Neural cell (in vitro differentiated cells): ENCODE data around the gene DIS3L. TPM values are rescaled to one million over a fixed set of nuclear protein-coding genes. Genes with fewer than 3 reads are reported as not detected.
"Not testable (repeated sequence)": the region's sequence is repeated elsewhere in the genome, so short reads cannot be mapped to it uniquely, and the experiment has no call there.

Source experiments
- H2AFZ ChIP-seq: fragments of 200-600, 300-800 bp; sonication (generic), shearing (Covaris generic); 2 replicates; pipeline ENCODE4 v1.6.0; 2014; ENCODE audit warnings: low read depth, mild to moderate bottlenecking, antibody characterized with exemption, low read length, moderate library complexity
- H3F3A ChIP-seq: fragments of 200-600 bp; shearing (Covaris generic); 2 replicates; pipeline ENCODE4 v1.6.1; 2016; ENCODE audit warnings: mild to moderate bottlenecking, moderate library complexity, mixed read lengths, antibody characterized with exemption, low read length; ENCODE audit not compliant: insufficient read depth, poor library complexity, severe bottlenecking
- H3K27ac ChIP-seq: fragments of 200-600, 300-800 bp; sonication (generic), shearing (Covaris generic); 2 replicates; pipeline ENCODE4 v1.5.1; 2014; ENCODE audit warnings: mild to moderate bottlenecking, low read length, moderate library complexity
- H3K27me3 ChIP-seq: fragments of 300-800, 200-600 bp; sonication (generic), shearing (Covaris generic); 2 replicates; pipeline ENCODE4 v1.6.0; 2014; ENCODE audit warnings: mild to moderate bottlenecking, low read depth, low read length, moderate library complexity; ENCODE audit not compliant: insufficient read depth
- H3K36me3 ChIP-seq: fragments of 300-800, 200-600 bp; sonication (generic), shearing (Covaris generic); 2 replicates; pipeline ENCODE4 v1.5.1; 2014; ENCODE audit warnings: mild to moderate bottlenecking, antibody characterized with exemption, low read length, moderate library complexity; ENCODE audit not compliant: insufficient read depth
- H3K4me2 ChIP-seq: fragments of 300-800, 200-600 bp; sonication (generic), shearing (Covaris generic); 2 replicates; pipeline ENCODE4 v1.6.0; 2014; ENCODE audit warnings: mild to moderate bottlenecking, low read length
- H3K4me3 ChIP-seq: fragments of 300-800, 200-600 bp; sonication (generic), shearing (Covaris generic); 2 replicates; pipeline ENCODE4 v1.5.1; 2014; ENCODE audit warnings: mild to moderate bottlenecking, low read length, moderate library complexity
- H3K79me2 ChIP-seq: fragments of 200-600 bp; shearing (Covaris generic); replicated peaks from 2 replicates; pipeline ENCODE4 v1.6.0; 2014; ENCODE audit warnings: mild to moderate bottlenecking, low read length, moderate library complexity; ENCODE audit not compliant: insufficient read depth
- H3K9ac ChIP-seq: fragments of 300-800, 200-600 bp; sonication (generic), shearing (Covaris generic); 2 replicates; pipeline ENCODE4 v1.6.1; 2016; ENCODE audit warnings: mild to moderate bottlenecking, low read length, mixed read lengths
- H3K9me2 ChIP-seq: fragments of 200-600 bp; shearing (Covaris generic); 2 replicates; pipeline ENCODE4 v1.6.1; 2016; ENCODE audit warnings: mild to moderate bottlenecking, low read length, mixed read lengths; ENCODE audit not compliant: insufficient read depth
- H3K9me3 ChIP-seq: fragments of 200-600, 300-800 bp; sonication (generic), shearing (Covaris generic); 2 replicates; pipeline ENCODE4 v1.6.1; 2016; ENCODE audit warnings: mild to moderate bottlenecking, mixed run types, low read length, moderate library complexity, mixed read lengths
- H4K20me1 ChIP-seq: fragments of 200-600 bp; shearing (Covaris generic); 2 replicates; pipeline ENCODE4 v1.6.1; 2016; ENCODE audit warnings: mild to moderate bottlenecking, mixed run types; ENCODE audit not compliant: insufficient read depth
- CTCF ChIP-seq: fragments of 450-650 bp; IDR thresholded peaks from 2 replicates; pipeline ENCODE4 v1.5.1; 2014; ENCODE audit warnings: antibody characterized with exemption, mild to moderate bottlenecking, moderate library complexity; ENCODE audit not compliant: poor library complexity, severe bottlenecking
- EP300 ChIP-seq: fragments of 450-650 bp; conservative IDR thresholded peaks from 2 replicates; pipeline ENCODE4 v1.6.1; 2014; ENCODE audit warnings: antibody characterized with exemption, mild to moderate bottlenecking, moderate library complexity; ENCODE audit not compliant: poor library complexity, severe bottlenecking
- EZH2 ChIP-seq: fragments of 200-600, 300-800 bp; shearing (Covaris generic), sonication (generic); IDR thresholded peaks from 2 replicates; pipeline ENCODE4 v1.6.1; 2014; ENCODE audit warnings: antibody characterized with exemption, low read length, borderline replicate concordance, mild to moderate bottlenecking; ENCODE audit not compliant: insufficient read depth, poor library complexity, severe bottlenecking
- MXI1 ChIP-seq: fragments of 450-650 bp; conservative IDR thresholded peaks from 2 replicates; pipeline ENCODE4 v1.6.1; 2014; ENCODE audit warnings: antibody characterized with exemption, mild to moderate bottlenecking; ENCODE audit not compliant: poor library complexity, severe bottlenecking
- POLR2AphosphoS5 ChIP-seq: IDR thresholded peaks from 2 replicates; pipeline ENCODE4 v1.6.1; 2012
- RAD21 ChIP-seq: fragments of 450-650 bp; conservative IDR thresholded peaks from 2 replicates; pipeline ENCODE4 v1.6.1; 2014; ENCODE audit warnings: antibody characterized with exemption, mild to moderate bottlenecking, moderate library complexity
- SMC3 ChIP-seq: fragments of 450-650 bp; conservative IDR thresholded peaks from 2 replicates; pipeline ENCODE4 v1.6.1; 2014; ENCODE audit warnings: antibody characterized with exemption, mild to moderate bottlenecking, moderate library complexity; ENCODE audit not compliant: poor library complexity
- TAF1 ChIP-seq: IDR thresholded peaks from 2 replicates; pipeline ENCODE4 v1.6.1; 2012; ENCODE audit warnings: low read depth
- polyA plus RNA-seq: library from polyadenylated mRNA; depleted of rRNA; stranded (reverse); fragments of >200 nt; gene quantifications from 2 replicates; pipeline ENCODE4 v1.2.3, GENCODE V29; 2014
- TF ChIP-seq, protein P1 (sequence below): IDR thresholded peaks from 2 replicates; pipeline ENCODE4 v1.6.1; 2012; ENCODE audit warnings: borderline replicate concordance

DIS3L gene
- polyA plus RNA-seq, 1 donor from 2014 or later, result 9.9 TPM

GRCh38 chr15:66374179-66374578, 80.8 kb downstream of the DIS3L start:
- TF ChIP-seq MXI1, result no peak
- TF ChIP-seq SMC3, result no peak
- no peak for TF ChIP-seq TAF1
- no peak for TF ChIP-seq EZH2
- no peak for TF ChIP-seq EP300
- TF ChIP-seq, protein P1, sequence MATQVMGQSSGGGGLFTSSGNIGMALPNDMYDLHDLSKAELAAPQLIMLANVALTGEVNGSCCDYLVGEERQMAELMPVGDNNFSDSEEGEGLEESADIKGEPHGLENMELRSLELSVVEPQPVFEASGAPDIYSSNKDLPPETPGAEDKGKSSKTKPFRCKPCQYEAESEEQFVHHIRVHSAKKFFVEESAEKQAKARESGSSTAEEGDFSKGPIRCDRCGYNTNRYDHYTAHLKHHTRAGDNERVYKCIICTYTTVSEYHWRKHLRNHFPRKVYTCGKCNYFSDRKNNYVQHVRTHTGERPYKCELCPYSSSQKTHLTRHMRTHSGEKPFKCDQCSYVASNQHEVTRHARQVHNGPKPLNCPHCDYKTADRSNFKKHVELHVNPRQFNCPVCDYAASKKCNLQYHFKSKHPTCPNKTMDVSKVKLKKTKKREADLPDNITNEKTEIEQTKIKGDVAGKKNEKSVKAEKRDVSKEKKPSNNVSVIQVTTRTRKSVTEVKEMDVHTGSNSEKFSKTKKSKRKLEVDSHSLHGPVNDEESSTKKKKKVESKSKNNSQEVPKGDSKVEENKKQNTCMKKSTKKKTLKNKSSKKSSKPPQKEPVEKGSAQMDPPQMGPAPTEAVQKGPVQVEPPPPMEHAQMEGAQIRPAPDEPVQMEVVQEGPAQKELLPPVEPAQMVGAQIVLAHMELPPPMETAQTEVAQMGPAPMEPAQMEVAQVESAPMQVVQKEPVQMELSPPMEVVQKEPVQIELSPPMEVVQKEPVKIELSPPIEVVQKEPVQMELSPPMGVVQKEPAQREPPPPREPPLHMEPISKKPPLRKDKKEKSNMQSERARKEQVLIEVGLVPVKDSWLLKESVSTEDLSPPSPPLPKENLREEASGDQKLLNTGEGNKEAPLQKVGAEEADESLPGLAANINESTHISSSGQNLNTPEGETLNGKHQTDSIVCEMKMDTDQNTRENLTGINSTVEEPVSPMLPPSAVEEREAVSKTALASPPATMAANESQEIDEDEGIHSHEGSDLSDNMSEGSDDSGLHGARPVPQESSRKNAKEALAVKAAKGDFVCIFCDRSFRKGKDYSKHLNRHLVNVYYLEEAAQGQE, result no peak
- TF ChIP-seq POLR2AphosphoS5, result no peak
- TF ChIP-seq RAD21, result no peak
- no peak for TF ChIP-seq CTCF
- no peak overlapping the region for H3K9ac ChIP-seq
- no peaks in the 10 kb centered on the region for H3K36me3 ChIP-seq
- H3K4me3 ChIP-seq, result no peak overlapping the region
- H2AFZ ChIP-seq, result no peak overlapping the region
- H4K20me1 ChIP-seq, result no peaks in the 10 kb centered on the region
- no peaks in the 10 kb centered on the region for H3F3A ChIP-seq
- no peak overlapping the region for H3K27ac ChIP-seq
- no peak overlapping the region for H3K4me2 ChIP-seq
- no peaks in the 10 kb centered on the region for H3K27me3 ChIP-seq
- H3K9me2 ChIP-seq, result no peaks in the 10 kb centered on the region
- H3K79me2 ChIP-seq, result no peaks in the 10 kb centered on the region
- H3K9me3 ChIP-seq, result no peaks in the 10 kb centered on the region

DNA sequence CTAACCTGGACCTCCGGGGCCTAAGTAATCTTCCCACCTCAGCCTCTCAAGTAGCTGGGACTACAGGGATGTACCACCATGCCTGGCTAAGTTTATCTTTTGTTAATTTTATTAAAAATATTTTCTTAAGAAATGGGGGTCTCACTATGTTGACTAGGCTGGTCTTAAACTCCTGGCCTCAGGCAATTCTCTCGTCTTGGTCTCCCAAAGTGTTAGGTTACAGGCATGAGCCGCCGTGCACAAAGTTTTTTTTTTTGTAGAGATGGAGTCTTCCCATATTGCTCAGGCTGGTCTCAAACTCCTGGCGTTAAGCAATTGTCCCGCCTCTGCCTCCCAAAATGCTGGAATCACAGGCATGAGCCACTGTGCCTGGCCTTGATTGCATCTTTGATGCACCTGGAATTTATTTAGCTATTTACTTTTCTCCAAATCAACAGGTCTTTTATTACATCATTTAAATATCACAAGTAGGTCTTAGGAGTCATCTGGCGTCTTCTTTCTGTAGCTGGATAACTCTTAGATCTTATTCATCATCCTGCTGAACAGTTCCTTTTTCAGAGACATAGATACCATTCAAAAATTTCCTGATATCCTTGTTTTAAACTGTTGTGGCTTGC, 85.6 kb downstream of the DIS3L start:
- Histone ChIP-seq H3K9me3 (no peaks in the 10 kb centered on the region), H3K4me3 (no peak overlapping the region), H3K27ac (no peak overlapping the region), H3K36me3 (no peaks in the 10 kb centered on the region), H2AFZ (no peak overlapping the region), H3K9ac (no peak overlapping the region), H3K9me2 (no peaks in the 10 kb centered on the region), H3K79me2 (no peaks in the 10 kb centered on the region), H3K27me3 (no peaks in the 10 kb centered on the region), H4K20me1 (no peaks in the 10 kb centered on the region), H3F3A (no peaks in the 10 kb centered on the region), H3K4me2 (no peak overlapping the region)
- TF ChIP-seq, protein P1, result no peak
- TF ChIP-seq MXI1, result no peak
- no peak for TF ChIP-seq RAD21
- TF ChIP-seq TAF1, result no peak
- no peak for TF ChIP-seq POLR2AphosphoS5
- TF ChIP-seq SMC3, result no peak
- no peak for TF ChIP-seq CTCF
- no peak for TF ChIP-seq EZH2
- TF ChIP-seq EP300, result no peak

DNA sequence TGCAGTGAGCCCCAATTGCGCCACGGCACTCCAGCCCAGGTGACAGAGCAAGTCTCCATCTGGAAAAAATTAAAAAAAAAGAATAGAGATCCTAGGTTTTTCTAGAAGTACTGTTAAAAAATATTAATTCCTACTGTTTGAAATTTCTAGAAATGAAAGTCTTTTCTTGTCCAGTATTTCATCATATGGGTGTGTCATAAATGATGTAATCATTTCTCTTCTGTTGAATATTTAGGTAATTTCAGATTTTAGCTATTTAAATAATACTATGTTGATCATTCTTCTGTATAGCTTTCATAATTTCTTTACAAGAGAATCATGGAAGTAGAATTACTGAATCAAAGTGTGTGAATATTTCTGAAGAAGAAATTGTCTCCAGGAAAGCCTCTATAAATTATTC, 88.0 kb downstream of the DIS3L start:
- not testable (repeated sequence) for H3K9me2 ChIP-seq, H3K4me2 ChIP-seq, H3K4me3 ChIP-seq, H2AFZ ChIP-seq, H4K20me1 ChIP-seq, H3K27me3 ChIP-seq, H3K9ac ChIP-seq, H3F3A ChIP-seq, H3K9me3 ChIP-seq, H3K79me2 ChIP-seq, H3K27ac ChIP-seq, H3K36me3 ChIP-seq
